IPS-11a (cell line): ENCODE measurements around the gene LAMA1.

Experiments used
- H3K4me3 ChIP-seq: one replicate; pipeline ENCODE4 v1.5.1; 2013; ENCODE audit warnings: low read depth, low read length, control low read depth

LAMA1 gene

DNA sequence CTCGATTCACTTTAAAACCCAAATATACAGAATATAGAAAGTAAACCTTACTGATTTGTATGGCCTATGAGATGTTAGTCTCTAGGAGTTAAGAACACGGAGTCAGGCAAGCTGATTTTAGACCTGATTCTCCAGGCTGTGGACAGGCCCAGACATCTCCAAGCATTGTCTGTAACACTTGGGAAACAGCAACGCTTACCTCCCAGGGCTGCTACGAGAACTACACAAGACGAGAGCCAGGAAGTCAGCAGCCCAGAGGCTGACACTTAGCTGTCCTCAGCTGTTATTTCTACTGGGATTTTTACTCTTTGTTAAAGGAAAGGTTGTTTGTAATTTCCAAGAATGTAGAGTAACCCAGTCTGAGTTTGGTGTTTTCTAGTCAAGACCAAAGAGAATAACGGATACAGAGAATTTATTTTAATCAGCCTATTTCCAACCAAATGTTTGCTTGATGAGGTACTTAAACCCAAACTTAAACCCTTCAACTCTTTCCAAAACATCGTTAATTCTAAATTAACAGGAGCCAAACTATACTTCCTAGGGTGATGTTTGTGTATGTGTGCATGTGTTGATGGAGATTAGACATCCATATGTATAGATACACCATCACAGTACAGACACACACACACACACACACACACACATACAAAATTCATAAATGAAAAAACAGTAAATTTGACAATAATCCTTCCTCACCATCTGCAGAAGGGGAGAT lies 123.4 kb downstream of the LAMA1 start:
- no peak overlapping the region for H3K4me3 ChIP-seq

DNA sequence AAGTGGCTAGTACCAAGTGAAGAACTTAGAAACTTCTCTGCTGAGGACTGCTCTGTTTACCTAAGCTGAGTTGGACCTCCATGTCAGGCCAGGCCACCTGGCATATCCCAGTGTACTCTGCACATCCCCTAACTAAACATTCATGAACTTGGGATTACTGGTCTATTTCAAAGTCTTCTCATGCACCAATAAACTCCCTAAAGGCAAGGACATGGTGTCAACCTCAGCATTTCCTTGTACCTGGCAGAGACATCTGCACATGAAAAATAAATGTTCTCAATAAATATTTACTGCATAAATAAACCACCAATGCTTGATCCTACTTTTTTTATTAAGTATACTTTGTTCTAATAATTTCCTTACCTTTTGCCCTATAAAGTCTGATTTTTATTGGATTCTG lies 124.8 kb downstream of the LAMA1 start:
- H3K4me3 ChIP-seq: no peak overlapping the region

DNA sequence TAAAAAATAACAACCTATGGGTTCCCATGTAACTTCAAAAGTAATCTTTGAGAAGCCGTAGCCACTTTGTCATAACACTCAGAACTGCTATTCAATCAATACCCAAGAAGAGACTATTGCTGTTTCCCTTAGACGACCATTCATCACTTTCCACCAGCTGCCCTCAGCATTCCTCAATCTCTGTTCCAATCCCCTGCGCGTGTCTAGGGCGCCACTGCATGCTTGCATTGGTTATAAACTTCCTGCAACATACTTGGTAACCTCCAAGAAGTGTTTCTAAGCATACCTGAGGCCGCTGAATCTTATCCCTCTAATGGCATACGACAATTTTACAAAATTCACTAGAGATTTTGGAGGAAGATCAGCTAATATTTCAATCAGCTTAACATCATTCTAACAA lies 134.2 kb downstream of the LAMA1 start:
- no peak overlapping the region for H3K4me3 ChIP-seq

DNA sequence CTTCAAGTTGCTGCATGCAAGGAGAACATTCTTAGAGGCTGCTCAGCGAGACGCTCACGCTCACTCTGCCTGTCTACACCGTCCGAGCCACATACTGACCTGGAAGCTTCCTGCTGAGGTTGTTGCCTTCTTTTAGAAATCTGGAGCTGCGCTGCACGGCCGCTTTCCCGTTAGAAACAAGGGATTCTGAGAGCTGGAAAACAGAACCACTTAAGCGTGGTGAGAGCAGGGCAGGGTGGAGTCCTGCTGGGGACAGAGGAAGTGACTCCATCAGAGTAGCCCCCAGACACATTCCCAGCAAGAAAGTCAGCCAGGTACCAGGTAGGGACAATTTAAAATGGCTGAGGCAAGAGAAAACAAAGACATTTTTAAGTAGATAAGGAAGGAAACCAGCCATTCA lies 135.2 kb downstream of the LAMA1 start:
- no peak overlapping the region for H3K4me3 ChIP-seq

DNA sequence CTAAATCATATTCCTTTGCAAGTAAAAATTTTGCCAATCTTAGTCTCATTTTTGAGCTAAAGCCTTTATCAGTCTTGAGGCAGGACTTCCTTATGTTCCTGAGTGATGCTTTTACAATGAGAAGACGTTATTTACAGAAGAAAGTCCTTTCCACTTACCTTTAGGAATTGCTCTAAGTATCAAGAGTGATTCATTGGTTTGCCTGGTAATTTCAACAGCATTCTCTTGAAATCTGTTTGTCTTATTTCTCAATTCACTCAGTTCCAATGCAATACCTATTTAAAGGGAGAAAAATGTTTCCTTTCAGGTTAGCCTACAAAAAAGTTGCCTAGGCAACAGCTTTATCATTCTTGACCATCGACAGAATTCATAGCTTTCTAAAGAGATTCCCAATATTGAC lies 137.2 kb downstream of the LAMA1 start:
- H3K4me3 ChIP-seq: no peak overlapping the region

DNA sequence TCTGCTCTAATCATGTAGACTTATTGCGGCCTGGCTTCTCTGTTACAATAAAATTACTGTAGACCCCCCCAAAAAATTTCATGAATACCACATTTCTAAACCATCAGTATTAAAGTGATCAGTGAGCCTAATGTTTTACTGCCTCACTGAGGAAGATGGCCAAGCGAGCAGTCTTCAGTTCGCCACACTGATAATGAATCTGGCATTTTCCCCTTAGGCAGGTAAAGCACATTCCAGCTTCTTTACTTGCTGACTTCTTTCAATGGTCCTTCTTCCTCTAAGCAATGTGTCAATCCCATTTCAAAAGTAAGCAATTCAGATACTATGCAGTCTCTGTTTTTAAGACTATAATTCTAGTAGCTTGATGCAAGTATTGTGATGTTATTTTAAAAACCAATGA lies 137.6 kb downstream of the LAMA1 start:
- H3K4me3 ChIP-seq: no peak overlapping the region

DNA sequence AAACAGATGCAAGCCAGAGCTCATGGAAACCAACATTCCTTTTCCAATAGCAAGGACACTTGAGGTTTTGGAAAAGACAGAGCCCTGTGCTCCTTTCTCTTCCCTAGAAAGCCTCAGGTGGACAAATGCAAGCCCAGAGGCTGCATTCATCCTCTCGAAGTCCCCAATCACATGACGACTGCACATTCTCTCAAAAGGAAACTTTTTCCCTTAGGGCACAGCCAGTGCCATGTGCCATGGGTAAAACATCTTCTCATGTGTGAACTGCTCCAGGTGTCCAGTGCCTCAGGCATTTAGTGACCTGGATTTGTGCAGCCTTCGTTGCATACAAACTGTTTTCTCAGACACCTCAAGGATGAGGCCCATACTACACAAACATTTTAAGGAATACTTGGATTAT lies 140.7 kb downstream of the LAMA1 start:
- no peak overlapping the region for H3K4me3 ChIP-seq

DNA sequence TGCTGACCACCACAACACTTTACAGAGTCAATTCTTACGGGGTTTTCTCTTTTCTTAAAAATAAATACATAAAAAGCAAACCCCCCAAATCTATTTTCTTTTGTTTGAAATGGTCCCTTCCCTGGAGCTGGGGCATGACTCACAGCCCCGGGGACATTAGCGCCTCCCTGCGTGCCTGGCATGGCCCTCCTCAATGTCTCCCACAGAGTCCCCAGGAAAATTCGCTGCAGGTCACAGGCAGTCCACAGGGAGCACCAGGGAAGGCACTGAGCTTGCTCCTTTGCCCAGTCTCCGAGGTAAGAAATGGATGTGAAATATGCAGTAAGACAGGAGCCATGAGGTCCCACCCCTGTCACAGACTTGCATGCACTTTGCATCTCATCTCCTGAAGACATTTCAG lies 142.5 kb downstream of the LAMA1 start:
- H3K4me3 ChIP-seq: no peak overlapping the region

DNA sequence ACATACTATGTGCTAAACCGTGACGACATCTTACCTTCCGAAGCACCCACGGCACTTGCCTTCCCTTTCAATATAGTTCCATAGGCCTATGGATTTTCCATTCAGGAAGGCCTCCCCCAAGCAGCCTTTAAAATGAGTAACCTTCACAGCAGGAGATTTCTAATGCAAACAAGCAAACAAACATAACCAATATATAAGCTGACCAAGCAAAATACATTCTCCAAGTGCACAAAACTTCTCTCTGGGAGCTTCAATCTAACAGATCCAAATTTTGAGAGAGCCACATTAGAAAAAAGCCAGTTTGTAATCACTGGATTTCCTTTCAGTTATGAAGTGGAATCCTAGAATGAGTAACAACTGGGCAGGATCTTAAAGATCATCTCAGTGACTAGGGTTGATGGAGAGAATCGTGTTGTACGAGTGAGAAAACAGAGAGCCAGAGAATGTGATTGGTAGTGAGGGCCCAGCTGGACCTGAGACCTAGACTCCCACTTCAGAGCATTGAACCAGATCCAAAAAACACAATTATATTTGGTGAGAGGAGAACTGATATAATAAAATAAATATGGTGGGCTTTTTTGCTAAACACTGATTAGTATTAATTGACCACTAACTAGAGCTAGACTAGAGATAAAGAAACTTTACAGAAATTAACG lies 145.6 kb downstream of the LAMA1 start:
- no peak overlapping the region for H3K4me3 ChIP-seq

DNA sequence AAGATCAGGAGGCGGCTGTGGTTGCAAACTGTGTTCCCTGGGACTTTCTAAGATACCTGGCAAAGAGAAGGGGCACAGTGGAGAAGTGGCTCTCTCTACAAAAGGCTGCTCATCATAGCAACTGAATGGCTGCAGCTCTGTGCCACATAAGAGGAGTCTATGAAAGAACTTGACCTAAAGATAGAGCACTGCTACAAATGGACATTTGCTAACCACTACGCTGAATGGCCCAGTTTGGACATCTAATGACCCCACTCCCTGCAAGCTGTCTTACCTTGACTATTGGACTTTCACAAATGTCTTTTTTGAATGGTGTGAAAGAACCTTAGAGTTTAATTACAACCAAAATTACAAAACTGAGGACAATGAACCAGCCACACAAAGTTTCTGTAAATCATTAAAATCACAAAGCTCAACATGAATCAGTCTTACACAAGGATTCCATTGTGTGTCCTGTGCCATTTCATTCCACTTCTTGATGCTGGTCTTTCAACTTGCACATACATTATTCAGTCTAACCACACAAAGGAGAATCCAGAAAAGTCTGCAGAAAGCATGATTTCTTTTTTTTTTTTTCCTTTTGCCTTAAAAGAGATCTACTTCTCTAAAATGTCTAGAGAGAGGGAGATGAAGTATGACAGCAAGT lies 154.0 kb downstream of the LAMA1 start:
- no peak overlapping the region for H3K4me3 ChIP-seq

DNA sequence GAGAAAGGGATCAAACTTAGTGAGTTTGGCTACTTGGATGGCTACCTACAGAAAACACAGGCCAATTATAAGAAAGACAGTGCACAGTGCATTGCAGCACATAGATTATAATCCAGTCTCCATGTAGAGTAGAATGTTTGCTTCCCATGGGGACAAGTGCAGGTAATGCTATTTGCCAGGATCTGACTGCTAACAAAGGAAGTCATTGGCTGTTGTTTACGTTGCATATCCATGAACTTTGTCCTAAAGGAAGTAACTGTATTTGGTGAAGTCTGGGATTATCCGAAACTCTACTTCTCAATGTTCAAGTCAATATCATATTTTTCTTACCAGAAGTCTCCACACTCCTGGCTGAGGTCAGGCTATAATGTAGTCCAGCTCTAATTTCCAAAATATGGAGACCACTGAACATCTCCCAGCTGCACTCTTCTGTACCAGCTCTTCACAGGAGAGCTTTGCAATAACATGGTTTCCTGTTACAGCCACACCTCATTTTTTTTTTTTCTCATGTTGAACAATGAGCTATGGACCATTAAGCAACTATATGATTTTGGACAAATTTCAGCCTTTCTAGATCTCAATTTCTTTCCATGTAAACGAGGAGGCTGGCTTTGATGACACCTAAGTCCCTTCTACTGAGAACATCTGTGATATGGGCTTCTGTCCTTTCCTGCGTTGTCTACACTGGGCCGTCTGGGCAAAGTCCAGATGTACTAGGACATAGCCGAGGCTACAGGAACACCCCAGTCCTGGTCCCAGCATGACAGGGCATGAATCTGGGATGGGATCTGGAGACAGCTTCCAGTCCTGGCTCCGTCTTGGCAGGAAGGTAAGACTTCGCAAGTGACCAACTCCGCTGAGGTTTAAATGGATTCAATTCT lies 154.8 kb downstream of the LAMA1 start:
- H3K4me3 ChIP-seq: no peak overlapping the region

DNA sequence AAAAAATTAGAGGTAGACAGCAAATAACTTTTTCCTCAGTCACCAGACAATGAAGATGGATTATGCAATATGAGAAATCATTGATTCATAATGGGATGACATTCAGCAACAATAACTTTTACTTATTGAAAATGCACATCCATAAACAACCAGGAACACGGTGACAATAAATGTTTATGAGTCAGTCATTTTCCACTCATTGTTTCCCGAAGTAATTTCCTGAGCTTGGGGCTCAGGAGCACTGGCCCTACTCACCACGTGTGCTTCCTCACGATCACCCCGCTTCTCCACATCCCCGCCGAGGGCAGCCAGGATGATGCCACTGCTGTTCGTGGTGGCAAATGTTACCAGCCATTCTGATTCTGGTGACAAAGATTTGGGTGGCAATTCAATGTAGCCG lies 156.3 kb downstream of the LAMA1 start:
- no peak overlapping the region for H3K4me3 ChIP-seq

DNA sequence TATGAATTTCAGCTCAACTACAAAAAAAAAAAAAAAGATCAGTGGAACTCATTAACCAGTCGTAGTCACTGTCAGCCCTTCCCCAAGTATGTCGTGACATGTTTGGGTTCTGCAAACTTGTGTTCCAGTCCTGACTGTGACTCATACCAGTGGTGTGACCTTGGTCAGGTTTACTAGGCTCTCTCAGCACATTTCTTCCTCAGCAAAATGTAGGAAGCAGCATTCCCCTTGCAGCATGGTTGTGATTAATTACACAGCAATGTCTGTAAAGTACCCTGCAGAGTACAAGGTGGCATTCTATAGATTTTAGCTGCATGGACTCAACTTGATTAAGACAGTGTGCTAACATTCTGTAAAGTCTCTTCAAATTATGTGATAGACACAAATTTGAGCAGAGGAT lies 156.9 kb downstream of the LAMA1 start:
- no peak overlapping the region for H3K4me3 ChIP-seq

DNA sequence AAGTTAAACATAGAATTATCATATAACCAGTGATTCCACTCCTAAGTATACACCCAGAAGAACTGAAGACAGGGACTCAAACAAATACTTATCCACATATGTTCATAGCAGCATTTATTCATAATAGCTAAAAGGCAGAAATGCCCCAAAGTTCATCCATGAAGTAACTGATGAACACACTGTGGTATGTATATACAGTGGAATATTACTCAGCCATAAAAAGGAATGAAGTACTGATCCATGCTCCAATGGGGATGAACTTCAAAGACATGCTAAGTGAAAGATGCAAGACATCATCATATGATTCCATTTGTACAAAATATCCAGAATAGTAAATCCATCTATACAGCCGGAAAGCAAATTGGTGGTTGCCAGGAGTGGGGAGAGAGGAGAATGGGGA lies 157.5 kb downstream of the LAMA1 start:
- no peak overlapping the region for H3K4me3 ChIP-seq

DNA sequence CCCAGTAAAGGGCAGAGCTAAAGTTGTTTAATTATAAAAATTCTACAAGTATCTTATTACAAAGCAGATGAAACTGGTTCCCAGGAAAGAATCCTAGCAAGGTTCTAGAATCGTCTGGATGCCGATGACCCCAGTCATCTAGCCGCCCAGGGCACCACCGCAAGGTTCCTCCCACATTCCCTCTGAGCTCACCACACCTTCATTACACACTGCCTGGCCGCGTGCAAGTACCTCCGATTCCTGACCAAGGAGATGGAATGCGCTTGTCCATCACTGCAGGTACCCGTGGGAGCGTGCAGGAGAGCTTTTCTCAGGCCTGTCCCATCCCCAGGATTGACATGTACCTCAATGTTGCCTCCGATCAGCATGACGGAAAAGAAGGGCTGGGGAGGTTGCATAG lies 158.5 kb downstream of the LAMA1 start:
- no peak overlapping the region for H3K4me3 ChIP-seq

DNA sequence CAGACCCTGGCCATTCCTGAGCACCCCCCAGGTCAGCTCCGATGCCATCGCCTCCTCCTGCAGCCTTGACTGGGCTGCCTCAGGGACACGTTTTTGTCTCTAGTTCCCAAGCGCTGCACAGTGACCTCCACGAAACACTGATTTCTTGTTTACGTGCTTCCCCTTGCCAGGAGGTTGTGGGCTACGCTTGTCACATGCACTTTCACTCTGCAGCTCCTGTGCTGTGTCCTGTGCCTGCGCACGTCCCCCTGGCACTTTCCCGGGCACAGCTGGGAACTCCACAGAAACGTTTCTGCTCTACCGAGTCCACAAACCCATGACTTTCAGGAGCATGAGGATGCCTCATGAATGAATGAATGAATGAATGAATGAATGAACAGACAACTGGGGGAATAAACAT lies 160.6 kb downstream of the LAMA1 start:
- no peak overlapping the region for H3K4me3 ChIP-seq

DNA sequence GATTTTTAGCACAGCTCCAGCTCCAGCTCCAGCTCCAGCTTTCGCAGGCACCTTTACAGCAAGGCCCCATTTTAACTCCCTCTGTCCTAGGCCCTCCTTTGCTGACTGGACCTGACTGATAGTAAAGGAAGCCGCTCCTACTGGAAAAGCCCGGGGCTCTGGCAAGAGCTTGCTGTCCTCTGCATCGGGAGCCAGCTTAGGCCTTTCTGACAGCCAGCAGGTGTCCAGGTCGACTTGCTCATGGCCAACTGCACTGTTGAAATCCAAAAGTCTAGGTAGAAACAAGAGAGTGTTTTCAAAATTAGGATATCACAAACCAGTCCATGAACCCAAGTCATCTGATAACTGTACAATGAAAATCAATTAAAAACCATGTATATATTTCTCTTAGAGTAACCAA lies 161.1 kb downstream of the LAMA1 start:
- H3K4me3 ChIP-seq: no peak overlapping the region

DNA sequence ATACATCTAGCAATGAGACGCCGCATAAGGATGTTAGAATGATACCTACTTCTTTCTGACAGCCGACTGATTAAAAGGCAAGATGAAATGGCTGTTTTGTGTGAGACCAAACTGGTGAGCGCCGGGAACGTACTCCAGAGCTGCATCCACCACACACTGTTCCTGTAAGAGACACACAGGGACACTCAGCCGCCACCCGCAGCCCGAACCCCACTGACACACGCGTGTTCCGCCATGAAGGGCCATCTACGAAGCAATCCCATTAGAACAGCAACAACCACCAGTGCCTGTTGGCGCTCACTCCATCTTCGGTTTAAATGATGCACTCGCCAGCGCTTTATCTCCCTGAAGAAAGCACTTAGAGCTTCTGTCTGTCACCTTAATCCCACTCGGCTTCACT lies 162.3 kb downstream of the LAMA1 start:
- no peak overlapping the region for H3K4me3 ChIP-seq

DNA sequence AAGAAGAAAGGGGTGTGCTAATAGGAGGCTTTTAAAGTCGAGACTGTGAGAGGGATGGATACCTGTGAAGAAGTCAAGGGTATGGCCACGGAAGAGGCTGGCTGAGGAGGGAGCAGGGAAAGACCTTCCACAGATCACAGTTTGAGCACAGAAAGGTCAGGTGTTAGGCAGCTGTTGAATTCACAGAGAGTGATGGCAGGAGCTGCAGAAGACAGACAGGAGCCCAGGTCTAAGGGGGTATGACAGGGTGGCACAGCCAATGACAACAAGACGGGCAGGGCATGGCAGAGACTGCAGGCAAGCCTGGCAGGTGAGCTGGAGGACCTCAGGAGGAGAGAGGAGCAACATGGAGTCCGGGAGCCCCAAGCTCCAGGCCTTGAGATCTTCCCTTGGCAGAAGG lies 163.1 kb downstream of the LAMA1 start:
- no peak overlapping the region for H3K4me3 ChIP-seq

DNA sequence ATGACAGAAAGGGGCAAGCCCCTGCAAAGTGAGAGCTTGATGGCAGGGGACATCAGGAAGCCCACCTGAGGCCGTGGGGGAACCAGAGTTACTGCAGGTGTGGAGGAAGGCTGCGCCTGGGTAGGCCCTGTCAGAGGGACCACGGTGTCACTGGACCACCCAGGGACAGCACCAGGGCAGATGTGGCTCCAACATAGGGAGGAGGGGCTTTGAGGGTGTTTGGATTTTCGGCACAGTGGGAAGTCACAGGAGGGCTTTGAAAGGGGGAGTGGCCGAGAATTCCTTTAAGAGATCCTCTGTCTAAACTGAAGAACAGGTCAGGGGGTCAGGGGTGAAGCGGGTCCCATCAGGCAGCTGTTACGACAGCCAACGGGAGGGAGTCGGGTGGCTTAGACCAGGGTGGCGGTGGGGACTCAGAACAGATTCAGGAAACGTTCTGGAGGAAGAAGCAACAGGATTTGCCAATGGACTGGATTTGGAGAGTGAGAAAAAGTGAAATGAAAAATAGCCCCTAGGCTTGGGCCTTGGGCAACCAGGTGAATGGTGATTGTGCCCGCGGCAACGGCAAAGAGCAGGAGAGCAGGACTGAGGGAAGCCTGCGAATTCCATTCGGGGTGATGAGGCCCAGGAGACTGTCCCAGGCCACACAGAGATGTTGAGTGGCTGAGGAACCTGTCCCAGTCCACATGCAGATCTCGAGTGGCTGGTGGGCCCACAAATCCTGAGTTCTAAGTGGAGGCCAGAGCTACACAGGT lies 166.1 kb downstream of the LAMA1 start:
- H3K4me3 ChIP-seq: no peak overlapping the region

DNA sequence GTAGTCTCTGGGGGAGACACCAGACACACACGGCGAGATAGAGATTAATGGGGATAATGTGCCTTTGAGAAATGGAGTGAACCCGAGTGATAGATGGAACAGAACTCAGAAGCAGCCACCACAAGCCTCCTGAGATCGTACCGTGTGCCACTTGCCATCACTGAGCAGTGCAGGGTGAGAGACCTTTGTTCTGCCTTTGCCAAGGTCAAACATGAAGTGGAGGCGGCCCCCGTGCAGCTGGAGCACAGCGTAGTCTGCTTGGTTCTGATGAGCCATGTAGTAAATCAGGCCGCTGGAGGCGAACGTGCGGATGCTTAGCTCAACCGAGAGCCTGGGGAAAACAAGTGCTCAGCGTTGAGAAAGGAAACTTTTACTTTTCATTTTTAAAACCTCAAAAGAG lies 167.0 kb downstream of the LAMA1 start:
- no peak overlapping the region for H3K4me3 ChIP-seq
